HepG2 (cell line): ENCODE measurements around the gene CDH8. TPM values are rescaled to one million over a fixed set of nuclear protein-coding genes. Genes with fewer than 3 reads are reported as not detected.

Source experiments
- ATAC-seq: fragments of 200-7000 bp; cut with Tn5 transposase; 3 replicates; pipeline ENCODE4 v1.9.1; 2020; ENCODE audit warnings: mild to moderate bottlenecking, moderate library complexity
- BruUV-seq: library from RNA; stranded (reverse); fragments of 400-500 nt; replicated peaks from 2 replicates; lab custom pipeline; 2021; lab: Mats Ljungman, UMichigan
- CTCF ChIA-PET: fragments of 300-600 bp; formaldehyde crosslinking; extraction: SDS; loops from one replicate; lab custom pipeline; 2021; ENCODE audit warnings: low total read pairs, inconsistent platforms, low intra/inter-chr PET ratio; lab: Yijun Ruan, JAX
- POLR2A ChIA-PET: fragments of 350-600 bp; sonication (Branson Sonifier 250); formaldehyde crosslinking; loops from one replicate; lab custom pipeline; 2020; ENCODE audit warnings: antibody characterized with exemption, inconsistent platforms; lab: Yijun Ruan, JAX
- DNase-seq: peaks from one replicate; pipeline ENCODE4 v3.0.0-alpha.2; 2015; ENCODE audit warnings: low spot score
- FAIRE-seq: peaks from 3 replicates; lab custom pipeline; 2011; peaks lifted over from hg19 to GRCh38; lab: Jason Lieb, UNC
- H2AFZ ChIP-seq: one replicate; pipeline ENCODE4 v1.6.1; 2011; ENCODE audit warnings: low read length, inconsistent platforms
- H3K27ac ChIP-seq: fragments of 300-600 bp; 3 replicates; pipeline ENCODE4 v1.8.0; 2011; ENCODE audit warnings: mixed run types, mild to moderate bottlenecking, mixed read lengths, low read length, inconsistent platforms; ENCODE audit not compliant: insufficient read depth; ENCODE audit errors: extremely low read length
- H3K27me3 ChIP-seq, 2 experiments: fragments of 200-600 bp in 1 of 2; 2 replicates in 1 of 2; 3 replicates in 1 of 2; pipeline versions ENCODE4 v1.6.0 to v1.8.0; 2011; ENCODE audit warnings: low read length in 2 of 2, mild to moderate bottlenecking in 2 of 2, moderate library complexity in 2 of 2, inconsistent platforms in 1 of 2; ENCODE audit not compliant: insufficient read depth in 2 of 2, control insufficient read depth in 1 of 2
- H3K36me3 ChIP-seq, 2 experiments: fragments of 200-600 bp in 1 of 2; replicated peaks in 1 of 2; 2 replicates in 1 of 2; 3 replicates in 1 of 2; pipeline versions ENCODE4 v1.5.1 to v1.8.0; 2011; ENCODE audit warnings: low read length in 2 of 2, inconsistent platforms in 1 of 2; ENCODE audit not compliant: insufficient read depth in 2 of 2, control insufficient read depth in 1 of 2
- H3K4me1 ChIP-seq: 2 replicates; pipeline ENCODE4 v1.5.1; 2012; ENCODE audit warnings: low read length, inconsistent platforms; ENCODE audit not compliant: insufficient read depth
- H3K4me2 ChIP-seq: 2 replicates; pipeline ENCODE4 v1.6.0; 2011; ENCODE audit warnings: low read depth, low read length, inconsistent platforms
- H3K4me3 ChIP-seq, 3 experiments: fragments of 200-600 bp in 1 of 3; sonication (generic), shearing (Covaris generic) in 1 of 3; replicated peaks in 1 of 3; 2 replicates each; pipeline ENCODE4 v1.5.1; 2011 to 2016; ENCODE audit warnings: low read length in 3 of 3, inconsistent platforms in 2 of 3, low read depth in 2 of 3, mild to moderate bottlenecking in 2 of 3, control low read depth in 1 of 3, mixed read lengths in 1 of 3; ENCODE audit not compliant: insufficient read depth in 1 of 3
- H3K79me2 ChIP-seq: one replicate; pipeline ENCODE4 v1.6.1; 2011; ENCODE audit warnings: low read length, inconsistent platforms; ENCODE audit not compliant: insufficient read depth
- H3K9ac ChIP-seq: 2 replicates; pipeline ENCODE4 v1.6.0; 2011; ENCODE audit warnings: mild to moderate bottlenecking, low read depth, low read length, inconsistent platforms; ENCODE audit not compliant: insufficient read depth
- H3K9me3 ChIP-seq: 2 replicates; pipeline ENCODE4 v1.5.1; 2012; ENCODE audit warnings: mild to moderate bottlenecking, low read length
- H4K20me1 ChIP-seq: 2 replicates; pipeline ENCODE4 v1.6.0; 2011; ENCODE audit warnings: inconsistent platforms, mild to moderate bottlenecking, low read length, moderate library complexity; ENCODE audit not compliant: insufficient read depth
- ATF7 ChIP-seq, 2 experiments: fragments of 450-650 bp in 1 of 2; sonication (generic) in 1 of 2; formaldehyde crosslinking in 1 of 2; IDR thresholded peaks; 2 replicates each; pipeline versions ENCODE4 v1.4.0 to v1.6.1; 2016 to 2020; ENCODE audit warnings: antibody characterized with exemption in 1 of 2, mild to moderate bottlenecking in 1 of 2, missing genetic modification reagents in 1 of 2
- FUBP1 ChIP-seq: sonication (generic); formaldehyde crosslinking; IDR thresholded peaks from 2 replicates; pipeline ENCODE4 v1.5.1; 2020; ENCODE audit warnings: missing genetic modification reagents, mild to moderate bottlenecking, borderline replicate concordance
- POLR2AphosphoS5 ChIP-seq: IDR thresholded peaks from 2 replicates; pipeline ENCODE4 v1.6.1; 2012; ENCODE audit warnings: low read depth, low read length
- ZNF235 ChIP-seq: sonication (generic); formaldehyde crosslinking; IDR thresholded peaks from 2 replicates; pipeline ENCODE4 v1.8.1; 2023; ENCODE audit warnings: mild to moderate bottlenecking, missing genetic modification reagents, borderline replicate concordance
- ZNF329 ChIP-seq: sonication (generic); formaldehyde crosslinking; IDR thresholded peaks from 2 replicates; pipeline ENCODE4 v1.9.0; 2021; ENCODE audit warnings: low read depth, mild to moderate bottlenecking, missing genetic modification reagents
- ZSCAN5A ChIP-seq: sonication (generic); formaldehyde crosslinking; IDR thresholded peaks from 2 replicates; pipeline ENCODE4 v1.8.0; 2022; ENCODE audit warnings: mild to moderate bottlenecking, missing genetic modification reagents, borderline replicate concordance
- WGBS: methylation state at CpG from one replicate; pipeline ENCODE4 v1.1.6; 2017; ENCODE audit warnings: low lambda C conversion rate; 5-methylcytosine and 5-hydroxymethylcytosine counted together
- in situ Hi-C: cut with HindIII; loops from 2 replicates; pipeline ENCODE4 v1.10.0; 2017; ENCODE audit warnings: low pct_unique_long_range_greater_than_20kb; ENCODE audit not compliant: extremely low pct_ligation_motif_present
- intact Hi-C: fragments of 100-400 bp; cut with micrococcal nuclease; formaldehyde crosslinking; loops from one replicate; pipeline ENCODE4 v1.10.0; 2022; ENCODE audit not compliant: unreplicated experiment
- polyA plus RNA-seq, 8 experiments: library from polyadenylated mRNA; depleted of rRNA in 3 of 8; stranded (reverse) in 7 of 8; unstranded in 1 of 8; fragments of >200 nt; fragmentation: Illumina TruSeq in 4 of 8; extraction: Trizol in 4 of 8; gene quantifications; 2 replicates each; pipeline versions ENCODE4 v1.2.1 to v1.2.3, GENCODE V29; 2011 to 2016; ENCODE audit warnings: low read depth in 4 of 8, missing spikeins in 1 of 8, mixed read lengths in 1 of 8; ENCODE audit not compliant: insufficient read depth in 1 of 8
- total RNA-seq, 5 experiments: library from RNA; depleted of rRNA; stranded (reverse); fragments of >200 nt; fragmentation: Illumina TruSeq; extraction: Trizol; gene quantifications; 2 replicates each; pipeline ENCODE4 v1.2.3, GENCODE V29; 2016; ENCODE audit warnings: low read depth in 1 of 5

The CDH8 gene
- total and polyA plus RNA-seq, 2 of the 13 experiments (the other 11 are each of a cell fraction or from before 2014, with no cell fraction given), result not detected

GRCh38 chr16:61858988-61859387 is 177.2 kb downstream of the CDH8 start (continued):
- TF ChIP-seq ZSCAN5A (CRISPR knock-in tag), result no peak
- TF ChIP-seq ZNF235 (CRISPR knock-in tag), result no peak
- TF ChIP-seq ATF7 (IDR thresholded peaks at IDR 0.05), result no peak
- no peak for TF ChIP-seq ATF7 (CRISPR knock-in tag; IDR thresholded peaks at IDR 0.05)
- no peak for TF ChIP-seq FUBP1 (CRISPR knock-in tag)

GRCh38 chr16:61842666-61843065 is 193.6 kb downstream of the CDH8 start:
- Histone ChIP-seq H3K4me2 (no peak overlapping the region), H3K9me3 (peaks cover 19% of the 10 kb centered on the region; the same call in 1 of the 2 replicates), H3K9ac (no peak overlapping the region), H3K4me1 (no peaks in the 10 kb centered on the region), H2AFZ (no peak overlapping the region), H3K27me3 (no peaks in the 10 kb centered on the region), H3K79me2 (no peaks in the 10 kb centered on the region), H4K20me1 (no peaks in the 10 kb centered on the region), H3K36me3 (no peaks in the 10 kb centered on the region), H3K4me3 (no peak overlapping the region), H3K27ac (no peak overlapping the region)
- BruUV-seq, result no TSS peak
- in situ Hi-C loops, result no loop called here
- no peak for ATAC-seq
- no peak for FAIRE-seq
- intact Hi-C loops, result no loop called here
- 0% methylated on average over 2 of the region's 2 CpGs for WGBS
- ChIA-PET CTCF (no interaction called here), POLR2A (no interaction called here)
- no peak for DNase-seq
- TF ChIP-seq POLR2AphosphoS5 (no peak), ZNF329 (CRISPR knock-in tag) (no peak)
